HCT116 (cell line): ENCODE data around the gene ISYNA1. TPM values are rescaled to one million over a fixed set of nuclear protein-coding genes. Genes with fewer than 3 reads are reported as not detected.
A peak's percentile ranks its signal among the peaks of the same experiment; 100 is the strongest.

Experiments used
- ATAC-seq: fragments of 200-7000 bp; cut with Tn5 transposase; 2 replicates; pipeline ENCODE4 v1.9.1; 2020; ENCODE audit warnings: mild to moderate bottlenecking, moderate library complexity
- BruUV-seq: library from RNA; stranded (reverse); fragments of 400-500 nt; replicated peaks from 2 replicates; lab custom pipeline; 2021; lab: Mats Ljungman, UMichigan
- CTCF ChIA-PET: fragments of 300-600 bp; sonication (Branson Sonifier 250); formaldehyde crosslinking; loops from one replicate; lab custom pipeline; 2021; ENCODE audit warnings: antibody characterized with exemption; lab: Charles Lee
- POLR2A ChIA-PET: fragments of 300-600, 350-600 bp; sonication (Branson Sonifier 250); formaldehyde crosslinking; loops from one replicate; lab custom pipeline; 2021; ENCODE audit warnings: antibody characterized with exemption; lab: Charles Lee
- RAD21 ChIA-PET, 2 experiments: fragments of 300-600 bp; sonication (Branson Sonifier 250); formaldehyde crosslinking; loops; one replicate each; lab custom pipeline; 2023; ENCODE audit warnings: low total read pairs in 2 of 2; ENCODE audit not compliant: uncharacterized antibody in 2 of 2, unreplicated experiment in 2 of 2, low non-redundant PET in 1 of 2; lab: Charles Lee
- DNase-seq: peaks from one replicate; pipeline ENCODE4 v3.0.0-alpha.2; 2010; ENCODE audit warnings: low read depth, low spot score
- H2AFZ ChIP-seq: fragments of 200-600 bp; shearing (Covaris generic), sonication (generic); 2 replicates; pipeline ENCODE4 v1.6.1; 2017; ENCODE audit warnings: low read depth, mixed run types, mixed read lengths, antibody characterized with exemption, low read length; ENCODE audit not compliant: poor library complexity, severe bottlenecking
- H3K27ac ChIP-seq: 2 replicates; pipeline ENCODE4 v1.5.1; 2012; ENCODE audit warnings: low read depth, low read length
- H3K27me3 ChIP-seq: fragments of 200-600 bp; sonication (generic); 2 replicates; pipeline ENCODE4 v1.6.1; 2016; ENCODE audit warnings: mixed run types, low read length, mixed read lengths; ENCODE audit not compliant: insufficient read depth
- H3K36me3 ChIP-seq, 2 experiments: fragments of 200-500 bp in 1 of 2; fragments of 200-600 bp in 1 of 2; sonication (Bioruptor generic) in 1 of 2; sonication (generic) in 1 of 2; 2 replicates each; pipeline versions ENCODE4 v1.5.1 to v1.6.1; 2014 to 2016; ENCODE audit warnings: low read length in 2 of 2, inconsistent platforms in 1 of 2, mixed read lengths in 1 of 2, mixed run types in 1 of 2; ENCODE audit not compliant: insufficient read depth in 2 of 2, control insufficient read depth in 1 of 2
- H3K4me1 ChIP-seq, 2 experiments: fragments of 200-600 bp in 1 of 2; sonication (generic) in 1 of 2; 2 replicates each; pipeline versions ENCODE4 v1.5.1 to v1.6.1; 2012 to 2017; ENCODE audit warnings: low read length in 2 of 2, inconsistent platforms in 1 of 2, mild to moderate bottlenecking in 1 of 2, mixed read lengths in 1 of 2, mixed run types in 1 of 2, moderate library complexity in 1 of 2; ENCODE audit not compliant: insufficient read depth in 2 of 2, control insufficient read depth in 1 of 2
- H3K4me2 ChIP-seq: fragments of 200-600 bp; sonication (generic); 2 replicates; pipeline ENCODE4 v1.6.1; 2017; ENCODE audit warnings: mixed run types, low read length, mixed read lengths
- H3K4me3 ChIP-seq, 2 experiments: fragments of 200-600 bp in 1 of 2; sonication (generic) in 1 of 2; replicated peaks in 1 of 2; 2 replicates each; pipeline ENCODE4 v1.5.1; 2011 to 2016; ENCODE audit warnings: low read length in 2 of 2, control low read depth in 1 of 2, low read depth in 1 of 2, mild to moderate bottlenecking in 1 of 2, mixed read lengths in 1 of 2, mixed run types in 1 of 2
- H3K79me2 ChIP-seq: fragments of 200-600 bp; sonication (generic); 2 replicates; pipeline ENCODE4 v1.6.1; 2017; ENCODE audit warnings: mild to moderate bottlenecking, mixed run types, low read length, moderate library complexity, mixed read lengths; ENCODE audit not compliant: insufficient read depth
- H3K9ac ChIP-seq: fragments of 200-600 bp; sonication (generic); 2 replicates; pipeline ENCODE4 v1.6.1; 2016; ENCODE audit warnings: low read length, mixed read lengths
- H3K9me2 ChIP-seq: fragments of 200-600 bp; sonication (generic), shearing (Covaris generic); 2 replicates; pipeline ENCODE4 v1.6.1; 2017; ENCODE audit warnings: mixed run types, mild to moderate bottlenecking, moderate library complexity; ENCODE audit not compliant: insufficient read depth
- H3K9me3 ChIP-seq, 2 experiments: fragments of 200-500 bp in 1 of 2; fragments of 200-600 bp in 1 of 2; sonication (Bioruptor generic) in 1 of 2; sonication (generic) in 1 of 2; 2 replicates each; pipeline ENCODE4 v1.6.1; 2014 to 2017; ENCODE audit warnings: low read length in 2 of 2, mixed read lengths in 2 of 2, inconsistent platforms in 1 of 2, low read depth in 1 of 2, mild to moderate bottlenecking in 1 of 2, mixed run types in 1 of 2, moderate library complexity in 1 of 2; ENCODE audit not compliant: control insufficient read depth in 1 of 2, insufficient read depth in 1 of 2
- H4K20me1 ChIP-seq: fragments of 200-600 bp; sonication (generic), shearing (Covaris generic); 2 replicates; pipeline ENCODE4 v1.6.1; 2017; ENCODE audit warnings: mixed run types, mild to moderate bottlenecking, moderate library complexity; ENCODE audit not compliant: insufficient read depth
- POLR2AphosphoS5 ChIP-seq: IDR thresholded peaks from 2 replicates; pipeline ENCODE4 v1.6.1; 2011; ENCODE audit warnings: mild to moderate bottlenecking, low read depth, low read length, moderate library complexity
- REST ChIP-seq: IDR thresholded peaks from 2 replicates; pipeline ENCODE4 v1.6.1; 2012; ENCODE audit warnings: low read depth
- SIN3A ChIP-seq: IDR thresholded peaks from 2 replicates; pipeline ENCODE4 v1.6.1; 2012; ENCODE audit warnings: low read depth
- SRF ChIP-seq: IDR thresholded peaks from 2 replicates; pipeline ENCODE4 v1.6.1; 2012; ENCODE audit warnings: low read depth
- intact Hi-C: fragments of 100-400 bp; cut with micrococcal nuclease; formaldehyde crosslinking; loops from 2 replicates; pipeline ENCODE4 v1.10.0; 2022
- total RNA-seq: library from RNA; stranded (reverse); gene quantifications from one replicate; pipeline ENCODE4 v1.2.1, GENCODE V29; 2021; ENCODE audit not compliant: unreplicated experiment

Gene ISYNA1
- total RNA-seq, 1 experiment from 2014 or later: 365 TPM

- TF ChIP-seq REST (no peak), POLR2AphosphoS5 (no peak)
Measured at GRCh38 chr19:18426416-18426767, 11.5 kb downstream of the ISYNA1 start (continued).

GRCh38 chr19:18425515-18426415 is 12.2 kb downstream of the ISYNA1 start:
- POLR2A ChIA-PET: no interaction called here

More at GRCh38 chr19:18425515-18426415, 12.2 kb downstream of the ISYNA1 start:
- H3K27ac ChIP-seq: peak overlapping the region; percentile 35; the same call in 1 of the 2 replicates
- intact Hi-C loops: no loop called here
- no TSS peak for BruUV-seq
- no peak overlapping the region; the same call in 1 of the 2 replicates for H3K9ac ChIP-seq
- H3K27me3 ChIP-seq: no peaks in the 10 kb centered on the region
- no peaks in the 10 kb centered on the region for H4K20me1 ChIP-seq
- peaks cover 0 to 5% of the 10 kb centered on the region in 2 experiments; a peak in 2 of 4 replicates for H3K36me3 ChIP-seq
- no peaks in the 10 kb centered on the region for H3K9me3 ChIP-seq
- TF ChIP-seq SIN3A: no peak
- TF ChIP-seq SRF: no peak
- no peak for TF ChIP-seq POLR2AphosphoS5
- ATAC-seq (peak; percentile 31), DNase-seq (no peak)
- ChIA-PET CTCF (no interaction called here), RAD21 (no interaction called here)
- H3K79me2 ChIP-seq: peaks cover 64% of the 10 kb centered on the region
- no peaks in the 10 kb centered on the region for H3K9me2 ChIP-seq
- no peak overlapping the region for H3K4me2 ChIP-seq
- peaks cover 21 to 40% of the 10 kb centered on the region in 2 experiments for H3K4me1 ChIP-seq
- no peak overlapping the region for H2AFZ ChIP-seq
- no peak overlapping the region for H3K4me3 ChIP-seq
